Fibroblast of gingiva (primary cell): ENCODE results near the gene PRICKLE1.
"Not testable (repeated sequence)": the region's sequence is repeated elsewhere in the genome, so short reads cannot be mapped to it uniquely, and the experiment has no call there.

Source experiments
- DNase-seq: peaks from one replicate; pipeline ENCODE4 v3.0.0-alpha.2; 2011; ENCODE audit warnings: low read depth

Gene PRICKLE1

GRCh38 chr12:42556917-42557316 is 32.6 kb downstream of the PRICKLE1 start:
- no peak for DNase-seq

GRCh38 chr12:42552822-42553221 is 36.7 kb downstream of the PRICKLE1 start:
- DNase-seq = no peak

- DNase-seq = no peak
These were observed 38.7 kb downstream of the PRICKLE1 start for GRCh38 chr12:42550800-42551199.

- no peak for DNase-seq
These were observed 42.8 kb downstream of the PRICKLE1 start for GRCh38 chr12:42546709-42547108.

- DNase-seq = no peak
These were observed 47.6 kb downstream of the PRICKLE1 start for GRCh38 chr12:42541965-42542364.

- not testable (repeated sequence) for DNase-seq
These were observed 48.2 kb downstream of the PRICKLE1 start for GRCh38 chr12:42541308-42541707.

- peak; percentile 50 for DNase-seq
These were observed 49.9 kb downstream of the PRICKLE1 start for GRCh38 chr12:42539696-42540095.

GRCh38 chr12:42538203-42538602 is 51.3 kb downstream of the PRICKLE1 start:
- DNase-seq = no peak

- no peak for DNase-seq
These were observed 55.2 kb downstream of the PRICKLE1 start for GRCh38 chr12:42534184-42534838.

GRCh38 chr12:42530284-42530683 is 59.3 kb downstream of the PRICKLE1 start:
- DNase-seq = no peak

- DNase-seq = no peak
These were observed 64.1 kb downstream of the PRICKLE1 start for GRCh38 chr12:42525444-42525843.

- DNase-seq = no peak
These were observed 64.8 kb downstream of the PRICKLE1 start for GRCh38 chr12:42524716-42525115.

GRCh38 chr12:42516573-42516972 is 73.0 kb downstream of the PRICKLE1 start:
- DNase-seq = no peak

- DNase-seq = no peak
These were observed 77.9 kb downstream of the PRICKLE1 start for GRCh38 chr12:42511656-42512055.

GRCh38 chr12:42510823-42511222 is 78.7 kb downstream of the PRICKLE1 start:
- DNase-seq = no peak

GRCh38 chr12:42508913-42509460 is 80.6 kb downstream of the PRICKLE1 start:
- DNase-seq = no peak

- no peak for DNase-seq
These were observed 82.0 kb downstream of the PRICKLE1 start for GRCh38 chr12:42507565-42507964.

GRCh38 chr12:42507081-42507480 is 82.5 kb downstream of the PRICKLE1 start:
- DNase-seq = no peak

- DNase-seq = no peak
These were observed 85.5 kb downstream of the PRICKLE1 start for GRCh38 chr12:42504049-42504448.

GRCh38 chr12:42502682-42503081 is 86.9 kb downstream of the PRICKLE1 start:
- DNase-seq = peak; percentile 44

- DNase-seq = no peak
These were observed 90.8 kb downstream of the PRICKLE1 start for GRCh38 chr12:42498549-42499247.

- DNase-seq = no peak
These were observed 92.7 kb downstream of the PRICKLE1 start for GRCh38 chr12:42496886-42497285.

- no peak for DNase-seq
These were observed 94.3 kb downstream of the PRICKLE1 start for GRCh38 chr12:42495244-42495643.
